ENCODE results near the gene PIWIL1.

Gene PIWIL1

GRCh38 chr12:130337488-130338303 is at the start of gene PIWIL1:
Gene PIWIL1, plus strand, starts transcription at chr12:130337887. Its CDS starts 4,705 bp downstream, at chr12:130342592.
- no peak for DNase-seq

- no peak for DNase-seq
Measured at GRCh38 chr12:130288206-130288605, 49.5 kb upstream of the PIWIL1 start.

- no peak for DNase-seq
Measured at GRCh38 chr12:130288691-130289090, 49.0 kb upstream of the PIWIL1 start.

GRCh38 chr12:130290114-130290513 is 47.6 kb upstream of the PIWIL1 start:
- DNase-seq = no peak

GRCh38 chr12:130298322-130299021 is 39.2 kb upstream of the PIWIL1 start:
- DNase-seq = no peak

GRCh38 chr12:130299574-130299973 is 38.1 kb upstream of the PIWIL1 start:
- no peak for DNase-seq

- no peak for DNase-seq
Measured at GRCh38 chr12:130300090-130300489, 37.6 kb upstream of the PIWIL1 start.

GRCh38 chr12:130300737-130301535 is 36.8 kb upstream of the PIWIL1 start:
- no peak for DNase-seq

- no peak for DNase-seq
Measured at GRCh38 chr12:130301559-130301958, 36.1 kb upstream of the PIWIL1 start.

GRCh38 chr12:130303781-130304180 is 33.9 kb upstream of the PIWIL1 start:
- no peak for DNase-seq

GRCh38 chr12:130307859-130308258 is 29.8 kb upstream of the PIWIL1 start:
- DNase-seq = no peak

- DNase-seq = no peak
Measured at GRCh38 chr12:130308393-130308792, 29.3 kb upstream of the PIWIL1 start.

- DNase-seq = no peak
Measured at GRCh38 chr12:130316251-130316650, 21.4 kb upstream of the PIWIL1 start.

- DNase-seq = no peak
Measured at GRCh38 chr12:130320536-130320935, 17.2 kb upstream of the PIWIL1 start.

- no peak for DNase-seq
Measured at GRCh38 chr12:130322263-130322662, 15.4 kb upstream of the PIWIL1 start.

GRCh38 chr12:130330685-130331084 is 7.0 kb upstream of the PIWIL1 start:
- no peak for DNase-seq

- DNase-seq = no peak
Measured at GRCh38 chr12:130331146-130331545, 6.5 kb upstream of the PIWIL1 start.

GRCh38 chr12:130333341-130333740 is 4.3 kb upstream of the PIWIL1 start:
- no peak for DNase-seq

GRCh38 chr12:130334399-130334798 is 3.3 kb upstream of the PIWIL1 start:
- no peak for DNase-seq

GRCh38 chr12:130334937-130335336 is 2.8 kb upstream of the PIWIL1 start:
- DNase-seq = no peak

GRCh38 chr12:130335517-130336392 is 1.9 kb upstream of the PIWIL1 start:
- DNase-seq = no peak

GRCh38 chr12:130336723-130337487 is 782 bp upstream of the PIWIL1 start:
- no peak for DNase-seq

All from GOT3 (cell line).